Measurements from ENCODE around the gene COL13A1.

COL13A1 gene

GRCh38 chr10:69885379-69886013 lies 83.8 kb downstream of the COL13A1 start:
- no peak for DNase-seq (ENCODE audit: low read depth in 2 of 2)

GRCh38 chr10:69888882-69889584 lies 87.3 kb downstream of the COL13A1 start:
- DNase-seq (ENCODE audit: low read depth in 2 of 2) = no peak

GRCh38 chr10:69890065-69890847 lies 88.5 kb downstream of the COL13A1 start:
- no peak for DNase-seq (ENCODE audit: low read depth in 2 of 2)

GRCh38 chr10:69891057-69891617 lies 89.4 kb downstream of the COL13A1 start:
- no peak for DNase-seq (ENCODE audit: low read depth in 2 of 2)

GRCh38 chr10:69892406-69892805 lies 90.7 kb downstream of the COL13A1 start:
- DNase-seq (ENCODE audit: low read depth in 2 of 2) = no peak

GRCh38 chr10:69892816-69893215 lies 91.1 kb downstream of the COL13A1 start:
- no peak for DNase-seq (ENCODE audit: low read depth in 2 of 2)

- no peak for DNase-seq (ENCODE audit: low read depth in 2 of 2)
Measured at GRCh38 chr10:69893271-69893900, 91.7 kb downstream of the COL13A1 start.

GRCh38 chr10:69894156-69894555 lies 92.5 kb downstream of the COL13A1 start:
- DNase-seq (ENCODE audit: low read depth in 2 of 2) = no peak

- DNase-seq (ENCODE audit: low read depth in 2 of 2) = no peak
Measured at GRCh38 chr10:69895759-69896158, 94.1 kb downstream of the COL13A1 start.

- no peak for DNase-seq (ENCODE audit: low read depth in 2 of 2)
Measured at GRCh38 chr10:69896606-69897231, 95.0 kb downstream of the COL13A1 start.

GRCh38 chr10:69897432-69897831 lies 95.7 kb downstream of the COL13A1 start:
- DNase-seq (ENCODE audit: low read depth in 2 of 2) = no peak

GRCh38 chr10:69897999-69898398 lies 96.3 kb downstream of the COL13A1 start:
- no peak for DNase-seq (ENCODE audit: low read depth in 2 of 2)

- no peak for DNase-seq (ENCODE audit: low read depth in 2 of 2)
Measured at GRCh38 chr10:69898524-69898923, 96.8 kb downstream of the COL13A1 start.

- no peak for DNase-seq (ENCODE audit: low read depth in 2 of 2)
Measured at GRCh38 chr10:69898941-69899340, 97.2 kb downstream of the COL13A1 start.

GRCh38 chr10:69899727-69900595 lies 98.3 kb downstream of the COL13A1 start:
- DNase-seq (ENCODE audit: low read depth in 2 of 2) = no peak

- DNase-seq (ENCODE audit: low read depth in 2 of 2) = no peak
Measured at GRCh38 chr10:69901022-69901421, 99.3 kb downstream of the COL13A1 start.

- DNase-seq (ENCODE audit: low read depth in 2 of 2) = no peak
Measured at GRCh38 chr10:69901628-69902505, 100.2 kb downstream of the COL13A1 start.

GRCh38 chr10:69902835-69903535 lies 101.3 kb downstream of the COL13A1 start:
- no peak for DNase-seq (ENCODE audit: low read depth in 2 of 2)

GRCh38 chr10:69904533-69904932 lies 102.8 kb downstream of the COL13A1 start:
- DNase-seq (ENCODE audit: low read depth in 2 of 2) = no peak

Data from activated CD8-positive, alpha-beta memory T cell treated with anti-CD3 and anti-CD28 coated beads for 4 hours (primary cell).